Measurements from ENCODE around the gene SF3B1.

Gene SF3B1

GRCh38 chr2:197414515-197414914 lies 20.3 kb downstream of the SF3B1 start:
- TF ChIP-seq, protein P1, sequence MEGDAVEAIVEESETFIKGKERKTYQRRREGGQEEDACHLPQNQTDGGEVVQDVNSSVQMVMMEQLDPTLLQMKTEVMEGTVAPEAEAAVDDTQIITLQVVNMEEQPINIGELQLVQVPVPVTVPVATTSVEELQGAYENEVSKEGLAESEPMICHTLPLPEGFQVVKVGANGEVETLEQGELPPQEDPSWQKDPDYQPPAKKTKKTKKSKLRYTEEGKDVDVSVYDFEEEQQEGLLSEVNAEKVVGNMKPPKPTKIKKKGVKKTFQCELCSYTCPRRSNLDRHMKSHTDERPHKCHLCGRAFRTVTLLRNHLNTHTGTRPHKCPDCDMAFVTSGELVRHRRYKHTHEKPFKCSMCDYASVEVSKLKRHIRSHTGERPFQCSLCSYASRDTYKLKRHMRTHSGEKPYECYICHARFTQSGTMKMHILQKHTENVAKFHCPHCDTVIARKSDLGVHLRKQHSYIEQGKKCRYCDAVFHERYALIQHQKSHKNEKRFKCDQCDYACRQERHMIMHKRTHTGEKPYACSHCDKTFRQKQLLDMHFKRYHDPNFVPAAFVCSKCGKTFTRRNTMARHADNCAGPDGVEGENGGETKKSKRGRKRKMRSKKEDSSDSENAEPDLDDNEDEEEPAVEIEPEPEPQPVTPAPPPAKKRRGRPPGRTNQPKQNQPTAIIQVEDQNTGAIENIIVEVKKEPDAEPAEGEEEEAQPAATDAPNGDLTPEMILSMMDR (IDR thresholded peaks at IDR 0.05; ENCODE audit: low read depth, low read length): no peak
- no peak for DNase-seq (ENCODE audit: extremely low read depth, low read depth)

DNA sequence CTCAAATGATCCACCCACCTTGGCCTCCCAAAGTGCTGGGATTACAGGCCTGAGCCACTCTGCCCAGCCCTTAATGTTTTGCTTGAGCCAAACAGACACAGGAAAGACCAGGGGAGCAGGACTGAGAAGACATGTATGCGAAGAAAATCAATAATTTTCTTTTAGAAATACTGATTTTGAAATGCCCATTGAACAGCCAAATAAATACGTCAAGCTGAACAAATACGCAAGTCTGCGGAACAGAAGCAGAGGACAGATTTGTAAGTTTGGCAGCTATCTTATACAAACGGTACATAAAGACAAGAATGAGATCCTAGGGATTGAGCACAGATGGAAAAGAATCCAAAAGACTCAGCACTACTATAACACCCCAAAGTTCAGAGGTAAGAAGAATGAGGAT lies 20.8 kb downstream of the SF3B1 start:
- TF ChIP-seq, protein P1 (IDR thresholded peaks at IDR 0.05; ENCODE audit: low read depth, low read length): no peak
- DNase-seq (ENCODE audit: extremely low read depth, low read depth): no peak

GRCh38 chr2:197405582-197405981 lies 29.2 kb downstream of the SF3B1 start:
- TF ChIP-seq, protein P1 (IDR thresholded peaks at IDR 0.05; ENCODE audit: low read depth, low read length): no peak
- DNase-seq (ENCODE audit: extremely low read depth, low read depth): no peak

DNA sequence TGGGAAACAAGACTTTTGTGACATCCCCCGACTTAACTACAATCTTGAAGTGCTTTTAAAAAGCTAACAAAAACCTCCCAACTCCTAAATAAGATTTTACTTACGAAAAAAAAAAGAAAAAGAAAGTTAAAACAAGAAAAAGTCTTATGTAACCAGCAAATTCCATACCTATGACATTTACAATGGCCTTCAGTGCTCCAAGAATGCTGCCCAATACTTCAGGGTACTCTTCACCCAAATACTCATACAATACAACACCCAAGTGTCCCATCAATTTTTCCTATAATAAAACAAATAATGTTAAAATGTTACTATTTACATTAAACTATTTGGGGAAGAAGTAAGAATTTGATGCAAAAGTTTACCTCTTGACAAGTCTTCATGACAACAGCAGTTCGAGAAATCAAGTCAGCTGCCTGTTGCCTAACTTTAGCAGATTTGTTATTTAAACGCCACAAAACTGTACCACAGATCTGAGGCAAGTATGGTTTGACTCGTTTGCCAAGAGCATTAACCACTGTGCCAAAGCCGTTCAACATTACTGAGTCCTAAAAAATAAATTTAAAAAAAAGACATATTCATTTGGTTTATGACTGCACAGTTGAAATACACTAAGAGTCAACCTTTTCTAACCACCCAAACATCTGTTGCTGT lies 34.8 kb downstream of the SF3B1 start:
- DNase-seq (ENCODE audit: extremely low read depth, low read depth): no peak
- TF ChIP-seq, protein P1 (IDR thresholded peaks at IDR 0.05; ENCODE audit: low read depth, low read length): no peak

GRCh38 chr2:197398913-197399312 lies 35.9 kb downstream of the SF3B1 start:
- no peak for DNase-seq (ENCODE audit: extremely low read depth, low read depth)
- TF ChIP-seq, protein P1 (IDR thresholded peaks at IDR 0.05; ENCODE audit: low read depth, low read length): no peak

DNA sequence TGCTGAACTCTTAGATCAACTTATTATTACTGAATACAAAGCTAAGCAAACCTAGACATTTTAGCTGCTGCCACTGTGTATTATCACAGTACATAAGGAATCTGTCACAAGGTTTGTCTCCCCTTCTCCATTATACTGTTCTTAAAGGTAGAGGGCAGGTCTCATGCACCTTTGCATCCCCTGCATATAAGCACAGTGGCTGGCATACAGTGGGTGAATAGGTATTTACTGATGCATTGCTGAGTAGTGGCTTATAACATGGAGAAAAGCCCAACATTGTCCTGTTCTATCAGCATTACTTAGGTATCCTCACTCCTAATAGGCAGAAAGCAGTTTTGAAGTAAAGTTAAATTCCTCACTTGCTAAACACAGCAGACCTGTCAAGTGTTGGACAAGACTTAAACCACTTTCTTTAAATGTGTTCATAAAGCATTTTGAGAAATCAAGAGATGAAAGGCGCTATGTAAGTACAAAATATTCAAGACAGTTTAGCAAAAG lies 43.6 kb downstream of the SF3B1 start:
- TF ChIP-seq, protein P1 (IDR thresholded peaks at IDR 0.05; ENCODE audit: low read depth, low read length): no peak
- no peak for DNase-seq (ENCODE audit: extremely low read depth, low read depth)

DNA sequence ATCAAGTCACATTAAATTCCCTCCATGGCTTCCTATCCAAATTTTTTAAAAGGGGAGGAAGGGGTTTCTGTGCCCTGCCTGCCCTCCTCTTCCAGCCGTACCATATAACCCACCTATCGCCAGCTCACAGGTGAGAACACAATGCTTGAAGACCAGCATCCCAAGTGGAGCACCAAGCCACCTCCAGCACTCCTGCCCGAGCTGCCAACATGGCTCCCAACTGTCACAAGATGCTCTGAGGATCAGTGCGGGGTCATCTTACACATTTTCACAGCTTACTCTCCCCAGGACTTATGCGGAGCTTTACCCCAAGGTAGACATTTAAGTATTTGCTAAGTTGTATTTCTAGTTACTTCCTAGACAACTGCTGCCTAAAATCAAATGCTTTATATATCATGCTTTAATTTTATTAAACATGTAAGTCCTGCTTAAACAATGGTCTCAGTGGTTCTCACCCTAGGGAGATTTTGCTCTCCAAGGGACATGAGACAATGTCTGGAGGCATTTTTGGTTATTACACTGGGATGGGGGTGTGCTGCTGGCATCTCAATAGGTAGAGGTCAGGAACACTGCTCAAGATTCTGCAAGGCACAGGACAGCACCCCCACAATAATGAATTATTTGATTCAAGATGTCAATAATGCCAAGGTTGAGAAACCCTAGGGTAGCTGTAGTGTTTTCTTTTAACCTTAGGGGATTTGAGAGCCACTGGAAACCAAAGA lies 45.8 kb downstream of the SF3B1 start:
- TF ChIP-seq, protein P1 (IDR thresholded peaks at IDR 0.05; ENCODE audit: low read depth, low read length): no peak
- DNase-seq (ENCODE audit: extremely low read depth, low read depth): no peak
